Large intestine (tissue), 3 donors: ENCODE data around the gene MAGIX. TPM values are rescaled to one million over a fixed set of nuclear protein-coding genes. Genes with fewer than 3 reads are reported as not detected.

Experiments
- DNase-seq, 2 donors: peaks; one replicate each; pipeline versions ENCODE4 v3.0.0 to v3.0.0-alpha.2; 2013
- H3K27ac ChIP-seq: one replicate; pipeline ENCODE4 v1.5.1; 2013; ENCODE audit warnings: low read length
- H3K27me3 ChIP-seq: 2 replicates; pipeline ENCODE4 v1.6.1; 2013; ENCODE audit warnings: low read length; ENCODE audit not compliant: control insufficient read depth, insufficient read depth
- H3K36me3 ChIP-seq: 2 replicates; pipeline ENCODE4 v1.6.1; 2013; ENCODE audit warnings: low read length; ENCODE audit not compliant: control insufficient read depth, insufficient read depth
- H3K4me1 ChIP-seq: one replicate; pipeline ENCODE4 v1.6.1; 2013; ENCODE audit warnings: low read length; ENCODE audit not compliant: control insufficient read depth, insufficient read depth
- H3K4me3 ChIP-seq: one replicate; pipeline ENCODE4 v1.5.1; 2013; ENCODE audit warnings: low read length
- H3K9me3 ChIP-seq: one replicate; pipeline ENCODE4 v1.6.1; 2013; ENCODE audit warnings: mild to moderate bottlenecking, low read depth, low read length, moderate library complexity; ENCODE audit not compliant: control insufficient read depth
- WGBS: methylation state at CpG from one replicate; pipeline ENCODE4 v1.1.5; 2013; ENCODE audit warnings: low lambda C conversion rate; ENCODE audit not compliant: insufficient coverage; 5-methylcytosine and 5-hydroxymethylcytosine counted together
- polyA plus RNA-seq: library from polyadenylated mRNA; unstranded; fragments of 120-200 nt; gene quantifications from one replicate; pipeline ENCODE4 v1.2.1, GENCODE V29; 2013

Gene MAGIX
- polyA plus RNA-seq, 1 donor = 2.5 TPM

DNA sequence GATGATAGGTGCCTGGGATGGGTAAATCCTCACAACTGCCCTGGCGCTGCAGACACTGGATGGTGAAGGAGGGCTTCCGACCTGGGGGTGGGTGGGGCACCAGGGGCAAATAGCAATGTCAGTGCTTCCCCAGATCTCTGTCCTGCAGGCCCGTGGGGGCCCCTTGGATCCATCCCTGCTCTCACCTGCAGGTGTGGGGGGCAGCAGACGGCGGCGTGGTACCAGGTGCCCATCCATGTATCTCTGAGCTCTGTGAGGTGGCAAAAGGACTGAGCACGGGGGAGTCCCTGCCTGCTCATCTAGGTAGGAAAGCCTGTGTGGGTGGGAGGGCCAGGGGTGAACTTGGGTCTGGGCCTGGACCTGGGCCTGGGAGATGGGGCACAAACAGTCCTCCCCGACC lies 44.0 kb downstream of the MAGIX start:
- H3K4me1 ChIP-seq = no peaks in the 10 kb centered on the region
- peaks cover 9% of the 10 kb centered on the region for H3K27me3 ChIP-seq
- H3K4me3 ChIP-seq = no peak overlapping the region
- WGBS = no CpG with 5 or more reads among the region's 8 CpGs
- no peaks in the 10 kb centered on the region for H3K9me3 ChIP-seq
- H3K36me3 ChIP-seq = no peaks in the 10 kb centered on the region
- no peak for DNase-seq
- no peak overlapping the region for H3K27ac ChIP-seq

DNA sequence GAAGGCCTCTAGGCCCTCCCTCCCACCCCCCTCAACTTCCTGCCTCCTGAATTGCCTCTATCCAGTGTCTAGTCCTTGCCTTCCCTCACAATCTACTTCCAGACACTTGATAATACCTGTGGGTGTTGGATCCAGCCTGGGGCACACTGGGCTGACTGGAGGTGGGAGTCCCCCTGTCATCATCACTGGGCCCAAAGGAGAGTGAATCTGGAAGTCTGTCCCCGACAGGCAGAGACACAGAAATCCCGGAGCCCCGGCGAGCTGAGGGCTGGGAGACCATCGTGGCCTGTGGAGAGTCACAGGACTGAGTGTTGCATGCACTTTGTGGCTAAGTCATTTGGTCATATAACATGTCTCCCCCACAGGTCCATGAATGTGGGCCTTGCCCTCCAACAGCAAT lies 45.8 kb downstream of the MAGIX start:
- peaks cover 9% of the 10 kb centered on the region for H3K27me3 ChIP-seq
- no peak overlapping the region for H3K4me3 ChIP-seq
- no peak for DNase-seq
- H3K4me1 ChIP-seq = no peaks in the 10 kb centered on the region
- H3K27ac ChIP-seq = no peak overlapping the region
- whole genome bisulfite sequencing = no CpG with 5 or more reads among the region's 5 CpGs
- no peaks in the 10 kb centered on the region for H3K36me3 ChIP-seq
- H3K9me3 ChIP-seq = no peaks in the 10 kb centered on the region

DNA sequence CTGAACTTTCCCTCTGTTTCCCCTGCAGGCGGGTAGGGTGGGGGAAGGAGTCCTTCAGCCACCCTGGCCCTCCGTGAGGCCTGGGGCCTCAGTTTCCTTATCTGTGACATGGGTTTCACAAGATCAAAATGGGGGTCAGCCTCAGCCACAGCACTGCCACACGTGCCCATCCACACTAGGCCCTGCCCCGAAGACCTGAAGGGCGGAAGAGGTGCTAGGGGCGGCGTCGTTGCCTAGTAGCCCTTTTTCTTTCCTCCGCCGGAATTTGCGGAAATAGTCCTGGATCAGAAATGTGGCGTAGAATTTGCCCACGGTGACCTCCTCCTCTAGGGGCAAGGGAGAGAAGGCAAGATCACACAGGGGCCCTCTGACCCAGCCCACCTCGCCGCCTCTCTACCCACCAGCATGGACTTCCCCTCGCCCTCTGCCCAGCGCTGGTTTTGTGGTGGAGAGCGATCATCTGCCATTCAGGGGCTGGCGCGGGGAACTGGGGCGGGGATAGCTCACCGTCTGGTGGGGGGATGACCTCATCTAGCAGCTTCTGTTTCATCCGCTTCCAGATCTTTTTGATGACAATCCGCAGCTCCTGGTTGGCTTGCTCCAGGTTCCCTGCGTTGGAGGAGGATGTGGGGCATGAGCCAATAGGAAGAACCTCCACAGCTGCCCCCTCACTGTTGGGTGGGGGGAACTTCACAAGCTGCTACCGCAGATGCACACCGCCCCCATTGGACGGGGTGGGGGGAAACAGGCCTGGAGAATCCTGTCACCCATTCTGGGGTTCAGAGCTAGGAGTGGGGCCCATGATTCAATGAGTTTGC lies 47.1 kb downstream of the MAGIX start:
- Histone ChIP-seq H3K4me3 (no peak overlapping the region), H3K27ac (no peak overlapping the region), H3K9me3 (no peaks in the 10 kb centered on the region), H3K4me1 (no peaks in the 10 kb centered on the region), H3K36me3 (no peaks in the 10 kb centered on the region), H3K27me3 (peaks cover 9% of the 10 kb centered on the region)
- no peak for DNase-seq
- no CpG with 5 or more reads among the region's 28 CpGs for WGBS

DNA sequence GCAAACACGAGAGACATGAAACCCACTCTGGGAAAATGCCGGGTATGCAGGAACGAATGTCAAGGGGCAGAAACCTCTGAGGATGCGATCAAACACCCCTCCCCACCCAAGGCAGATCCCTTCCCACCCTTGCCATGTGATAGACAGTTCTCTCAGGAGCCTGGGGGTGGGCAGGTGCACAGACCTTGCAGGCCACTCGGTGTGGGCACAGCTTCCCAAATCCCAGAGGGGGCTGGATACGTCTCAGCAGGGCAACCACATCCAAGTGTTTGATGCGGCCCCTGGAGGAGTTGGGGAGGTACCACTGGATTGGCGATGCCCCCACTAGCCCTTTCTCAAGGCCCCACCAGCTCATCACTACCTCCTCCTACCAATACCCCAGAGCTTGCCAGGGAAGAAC lies 47.8 kb downstream of the MAGIX start:
- H3K4me1 ChIP-seq = no peaks in the 10 kb centered on the region
- no peaks in the 10 kb centered on the region for H3K9me3 ChIP-seq
- DNase-seq = no peak
- no CpG with 5 or more reads among the region's 8 CpGs for WGBS
- no peak overlapping the region for H3K27ac ChIP-seq
- no peak overlapping the region for H3K4me3 ChIP-seq
- H3K36me3 ChIP-seq = no peaks in the 10 kb centered on the region
- H3K27me3 ChIP-seq = peaks cover 9% of the 10 kb centered on the region

GRCh38 chrX:49211074-49211473 lies 48.5 kb downstream of the MAGIX start:
- Histone ChIP-seq H3K4me1 (no peaks in the 10 kb centered on the region), H3K4me3 (no peak overlapping the region), H3K36me3 (no peaks in the 10 kb centered on the region), H3K9me3 (no peaks in the 10 kb centered on the region), H3K27me3 (peaks cover 9% of the 10 kb centered on the region), H3K27ac (no peak overlapping the region)
- no CpG with 5 or more reads among the region's 9 CpGs for WGBS
- DNase-seq = no peak

DNA sequence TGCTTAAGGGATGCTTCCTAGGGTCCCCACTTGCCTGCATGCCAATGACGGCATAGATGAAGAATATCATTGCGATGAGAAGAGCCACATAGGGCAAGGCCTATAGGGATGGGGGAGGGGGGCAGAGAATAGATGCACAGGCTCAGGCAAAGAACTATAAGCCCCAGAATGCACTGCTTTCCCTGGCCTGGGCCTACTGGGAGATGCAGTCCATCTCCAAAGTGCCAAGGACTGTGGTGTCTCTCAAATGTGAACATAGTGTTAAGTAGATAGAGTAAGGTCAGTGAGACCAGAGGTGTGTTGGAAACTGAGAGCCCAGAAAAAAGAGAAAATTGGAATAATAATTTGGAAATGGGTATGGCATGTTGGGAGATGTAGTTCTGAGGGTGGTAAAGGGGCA lies 49.7 kb downstream of the MAGIX start:
- H3K4me3 ChIP-seq = no peak overlapping the region
- WGBS = no CpG with 5 or more reads among the region's 2 CpGs
- H3K9me3 ChIP-seq = no peaks in the 10 kb centered on the region
- H3K27me3 ChIP-seq = peaks cover 9% of the 10 kb centered on the region
- H3K4me1 ChIP-seq = no peaks in the 10 kb centered on the region
- no peak for DNase-seq
- H3K36me3 ChIP-seq = no peaks in the 10 kb centered on the region
- H3K27ac ChIP-seq = no peak overlapping the region

GRCh38 chrX:49212861-49213260 lies 50.3 kb downstream of the MAGIX start:
- WGBS = no CpG with 5 or more reads among the region's 1 CpG
- no peaks in the 10 kb centered on the region for H3K4me1 ChIP-seq
- peaks cover 9% of the 10 kb centered on the region for H3K27me3 ChIP-seq
- H3K9me3 ChIP-seq = no peaks in the 10 kb centered on the region
- DNase-seq = no peak
- no peaks in the 10 kb centered on the region for H3K36me3 ChIP-seq
- no peak overlapping the region for H3K4me3 ChIP-seq
- no peak overlapping the region for H3K27ac ChIP-seq

GRCh38 chrX:49214416-49214815 lies 51.9 kb downstream of the MAGIX start:
- Histone ChIP-seq H3K4me1 (no peaks in the 10 kb centered on the region), H3K27ac (no peak overlapping the region), H3K4me3 (no peak overlapping the region), H3K36me3 (no peaks in the 10 kb centered on the region), H3K9me3 (no peaks in the 10 kb centered on the region), H3K27me3 (peaks cover 6% of the 10 kb centered on the region)
- DNase-seq = no peak
- WGBS = no CpG with 5 or more reads among the region's 2 CpGs

GRCh38 chrX:49214996-49215526 lies 52.5 kb downstream of the MAGIX start:
- WGBS = no CpG with 5 or more reads among the region's 14 CpGs
- Histone ChIP-seq H3K27me3 (peaks cover under 1% of the 10 kb centered on the region), H3K4me1 (no peaks in the 10 kb centered on the region), H3K9me3 (no peaks in the 10 kb centered on the region), H3K4me3 (no peak overlapping the region), H3K27ac (no peak overlapping the region), H3K36me3 (no peaks in the 10 kb centered on the region)
- no peak for DNase-seq
